GM21390 (cell line): ENCODE measurements around the gene MEF2D.
A peak's percentile ranks its signal among the peaks of the same experiment; 100 is the strongest.

Source experiments
- ATAC-seq: cut with Tn5 transposase; IDR thresholded peaks from one replicate; pipeline ENCODE4 v1.9.1; 2021; ENCODE audit not compliant: unreplicated experiment

Gene MEF2D

DNA sequence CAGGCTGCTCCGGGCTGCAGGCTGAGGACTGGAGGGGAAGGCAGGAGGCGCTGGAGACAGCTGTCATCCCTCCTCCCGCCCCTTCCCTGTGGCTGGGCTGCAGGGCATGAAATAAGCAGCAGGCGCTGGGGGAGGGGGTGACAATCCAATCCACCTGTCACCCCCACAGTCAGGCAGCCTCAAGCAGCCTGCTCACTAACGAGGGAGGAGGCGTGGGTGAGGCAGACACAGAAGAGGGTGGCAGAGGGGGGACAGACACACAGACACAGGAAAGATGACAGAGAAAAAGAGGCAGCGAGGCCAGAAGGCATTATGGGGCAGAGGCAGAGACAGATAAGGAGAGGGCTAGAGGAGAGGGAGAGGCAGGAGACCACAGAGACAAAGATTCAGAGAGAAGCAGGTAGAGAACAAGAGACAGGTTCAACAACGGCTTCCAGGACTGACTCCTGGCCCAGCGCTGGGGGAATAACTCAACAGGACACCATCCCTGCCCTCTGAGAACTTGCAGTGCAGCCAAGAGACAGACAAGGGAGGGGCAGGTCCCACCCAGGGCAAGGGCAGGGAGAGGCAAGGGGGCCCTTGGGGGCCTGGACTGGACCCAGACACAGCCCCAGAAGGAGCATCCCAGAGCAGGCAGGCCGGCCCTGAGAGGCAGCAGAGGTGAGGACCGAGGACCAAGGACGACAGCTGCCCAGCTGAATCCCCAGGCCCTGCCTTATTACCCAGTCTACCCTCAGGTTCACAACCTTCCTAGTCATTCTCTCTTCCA lies 11.2 kb downstream of the MEF2D start:
- peak; percentile 22 for ATAC-seq

DNA sequence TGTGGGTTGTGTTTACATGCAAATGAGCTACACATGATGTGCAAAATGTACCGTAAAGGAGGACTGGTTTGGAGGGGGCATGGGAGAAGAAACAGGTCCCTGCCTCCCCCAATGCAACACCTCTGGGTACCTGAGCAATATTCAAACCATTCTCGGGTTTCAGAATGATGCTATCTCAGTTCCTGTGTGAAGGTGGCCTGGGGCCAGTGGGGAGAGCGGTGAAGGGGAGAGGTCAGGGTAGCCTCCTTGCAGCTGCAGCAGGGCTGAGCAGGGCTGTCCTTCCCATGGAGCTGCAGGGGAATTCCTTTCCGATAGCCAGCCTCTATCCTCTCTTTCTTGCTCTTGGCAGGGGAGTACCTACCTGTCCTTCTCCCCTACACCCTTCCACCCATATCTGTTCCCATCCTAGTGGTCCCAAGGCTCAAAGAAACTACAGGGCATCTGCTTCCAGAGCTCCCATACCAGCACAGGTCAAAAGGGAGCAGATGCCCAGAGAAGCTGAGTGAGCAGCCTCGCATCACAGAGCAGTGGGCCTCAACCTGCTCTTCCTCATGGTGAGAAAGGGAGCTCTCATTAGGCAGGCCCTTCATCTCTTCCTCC lies 11.9 kb downstream of the MEF2D start:
- peak; percentile 63 for ATAC-seq

DNA sequence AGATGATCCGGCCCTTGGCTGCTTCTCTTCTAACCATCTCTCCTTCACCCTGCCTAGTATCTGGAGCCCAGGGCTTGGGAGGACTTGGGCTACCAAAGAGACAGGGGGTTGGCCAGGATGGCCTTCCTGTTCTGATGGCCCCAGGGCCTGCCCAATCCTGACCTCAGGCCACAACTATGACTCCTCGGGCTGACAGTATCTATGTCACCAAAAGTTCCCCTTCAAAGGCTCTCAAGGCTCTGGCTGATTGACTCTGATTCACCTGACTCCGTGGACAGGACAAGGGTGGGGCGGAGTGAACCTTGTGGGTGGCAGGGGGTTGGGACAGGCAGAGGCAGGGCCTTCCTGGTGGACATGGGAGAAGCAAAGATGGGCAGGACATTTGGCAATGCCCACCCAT lies 12.7 kb downstream of the MEF2D start:
- ATAC-seq = no peak

DNA sequence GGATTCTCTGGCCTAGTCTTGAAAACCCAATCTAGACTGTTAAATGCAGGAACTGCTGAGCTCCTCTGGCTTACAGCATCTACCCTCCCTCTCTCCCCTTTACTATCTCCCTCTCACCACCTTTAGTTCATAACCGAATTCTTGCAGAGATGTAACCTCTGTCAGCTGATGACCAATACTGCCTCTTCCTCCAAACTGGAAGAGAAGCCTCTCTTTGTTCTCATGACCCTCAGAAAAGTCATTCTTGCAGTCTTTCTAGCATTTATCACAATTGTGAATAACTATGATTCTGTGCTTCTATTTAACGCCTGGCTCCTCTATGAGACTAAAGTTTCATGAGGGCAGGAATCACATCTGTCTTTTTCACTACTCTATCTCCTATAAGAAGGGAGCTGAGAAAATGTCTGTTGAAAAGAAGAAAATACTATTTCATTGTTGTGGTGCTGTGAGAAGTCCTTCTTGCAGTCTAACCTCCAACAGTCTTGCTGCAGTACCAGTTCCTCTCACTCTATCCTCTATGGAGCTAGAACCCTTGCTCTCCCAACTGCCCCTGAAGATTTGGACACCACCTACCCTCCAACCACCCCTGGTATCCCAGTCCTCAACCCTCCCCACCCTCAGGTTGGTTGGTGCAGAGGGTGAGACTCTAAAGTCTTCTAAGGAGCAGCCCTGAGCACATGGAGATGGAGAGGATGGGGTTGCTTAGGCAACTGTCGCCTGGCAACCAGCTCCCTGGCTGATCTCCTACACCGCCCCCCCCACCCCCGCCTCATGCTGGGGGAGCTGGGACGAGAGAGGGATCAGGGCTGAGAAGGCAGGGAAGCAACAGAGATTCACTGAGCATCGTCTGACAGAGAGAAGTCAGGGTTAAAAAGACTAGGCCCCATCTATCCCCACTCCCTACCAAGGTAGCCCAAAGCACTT lies 13.9 kb downstream of the MEF2D start:
- ATAC-seq = no peak

DNA sequence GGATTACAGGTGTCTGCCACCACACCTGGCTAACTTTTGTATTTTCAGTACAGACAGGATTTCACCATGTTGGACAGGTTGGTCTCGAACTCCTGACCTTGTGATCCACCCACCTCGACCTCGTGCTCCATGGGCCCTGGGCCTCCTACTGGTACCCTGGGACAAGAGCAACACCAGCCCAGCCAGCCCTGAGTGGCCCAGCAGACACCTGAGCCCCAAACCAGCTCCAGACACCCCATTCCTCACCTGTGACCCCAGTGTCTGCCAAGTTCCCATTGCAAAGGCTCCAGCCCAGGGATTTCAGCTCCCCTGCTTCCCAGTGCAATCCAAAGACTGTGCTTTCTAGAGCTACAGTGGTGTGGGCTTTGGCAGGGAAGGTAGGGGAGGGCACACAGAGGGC lies 14.6 kb downstream of the MEF2D start:
- ATAC-seq = no peak

DNA sequence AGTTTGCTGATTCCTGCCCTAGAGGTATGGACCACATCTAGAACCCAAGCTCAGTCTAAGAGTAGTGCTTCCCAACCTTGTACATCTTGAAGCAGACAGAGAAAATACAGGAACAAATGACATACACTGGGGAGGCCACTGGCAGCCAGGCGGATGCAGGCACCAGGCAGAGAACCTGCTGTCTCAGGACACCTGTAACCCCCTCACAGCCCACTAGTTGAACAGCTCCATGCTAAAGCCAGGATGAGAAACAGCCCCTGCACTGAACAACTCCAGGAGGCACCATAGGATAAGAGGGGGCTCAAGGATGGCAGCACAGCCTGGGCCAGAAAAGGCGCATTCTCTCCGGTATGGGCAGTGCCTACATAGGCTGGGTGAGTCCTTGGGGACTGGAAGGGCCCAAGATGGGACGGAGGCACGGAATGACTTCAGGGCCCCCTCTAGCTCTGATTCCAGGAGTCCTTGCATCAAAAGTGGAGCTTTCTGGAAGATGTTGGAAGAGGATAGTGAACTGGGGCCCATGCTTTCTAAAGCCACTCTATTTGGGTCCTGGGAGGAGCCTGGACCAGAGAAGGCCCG lies 16.0 kb downstream of the MEF2D start:
- no peak for ATAC-seq

DNA sequence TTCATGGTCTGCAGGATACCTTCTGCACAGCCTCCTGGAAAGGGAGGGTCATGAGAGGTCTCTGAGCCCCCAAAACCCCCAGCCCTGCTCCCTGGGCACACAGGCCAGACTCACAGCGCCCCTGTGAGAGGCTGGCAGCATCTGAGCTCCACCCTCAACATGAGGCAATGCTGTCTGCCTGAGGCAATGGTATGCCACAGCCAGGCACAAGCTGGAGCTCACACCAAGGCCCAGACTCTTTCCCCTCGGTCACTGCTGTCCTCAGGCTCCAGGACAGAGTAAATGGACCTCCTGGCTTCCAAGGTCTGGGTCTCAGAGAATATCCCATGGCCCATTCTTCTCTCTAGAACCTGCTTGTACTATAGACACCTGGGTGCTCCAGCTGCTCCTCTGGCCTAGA lies 17.2 kb downstream of the MEF2D start:
- ATAC-seq = no peak

DNA sequence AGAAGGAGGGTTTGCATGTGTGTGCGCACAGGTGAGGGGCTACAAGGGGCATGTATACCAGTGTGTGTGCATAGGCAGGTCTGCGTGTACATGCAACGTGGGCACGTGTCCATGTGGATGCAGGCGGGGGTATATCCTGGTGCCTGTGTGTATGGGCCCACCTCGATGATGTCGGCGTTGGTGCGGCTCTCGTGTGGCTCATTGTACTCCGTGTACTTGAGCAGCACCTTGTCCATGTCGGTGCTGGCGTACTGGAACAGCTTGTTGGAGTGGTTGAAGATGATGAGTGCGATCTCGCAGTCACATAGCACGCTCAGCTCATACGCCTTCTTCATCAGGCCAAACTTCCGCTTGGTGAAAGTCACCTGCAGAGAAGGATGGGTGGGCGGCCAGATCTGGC lies 18.3 kb downstream of the MEF2D start:
- ATAC-seq = no peak

DNA sequence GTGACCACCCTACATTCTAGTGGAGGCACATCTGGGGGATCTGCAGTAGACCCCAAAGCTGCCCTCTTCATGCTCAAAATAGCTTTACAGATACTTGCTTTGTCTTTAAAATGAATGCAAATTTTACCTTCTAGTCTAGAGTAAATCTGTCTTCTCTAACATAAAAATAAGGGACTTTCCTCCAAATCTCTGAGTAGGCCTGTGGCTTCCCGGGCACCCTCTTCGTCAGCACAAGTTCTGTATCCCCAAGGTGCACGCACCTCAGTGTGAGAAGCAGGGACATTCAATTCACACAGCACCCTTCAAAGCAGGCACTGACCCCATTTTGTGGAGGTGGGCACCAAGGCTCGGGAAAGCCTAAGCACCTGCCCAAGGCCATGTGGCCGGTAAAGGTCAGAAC lies 19.0 kb downstream of the MEF2D start:
- no peak for ATAC-seq

DNA sequence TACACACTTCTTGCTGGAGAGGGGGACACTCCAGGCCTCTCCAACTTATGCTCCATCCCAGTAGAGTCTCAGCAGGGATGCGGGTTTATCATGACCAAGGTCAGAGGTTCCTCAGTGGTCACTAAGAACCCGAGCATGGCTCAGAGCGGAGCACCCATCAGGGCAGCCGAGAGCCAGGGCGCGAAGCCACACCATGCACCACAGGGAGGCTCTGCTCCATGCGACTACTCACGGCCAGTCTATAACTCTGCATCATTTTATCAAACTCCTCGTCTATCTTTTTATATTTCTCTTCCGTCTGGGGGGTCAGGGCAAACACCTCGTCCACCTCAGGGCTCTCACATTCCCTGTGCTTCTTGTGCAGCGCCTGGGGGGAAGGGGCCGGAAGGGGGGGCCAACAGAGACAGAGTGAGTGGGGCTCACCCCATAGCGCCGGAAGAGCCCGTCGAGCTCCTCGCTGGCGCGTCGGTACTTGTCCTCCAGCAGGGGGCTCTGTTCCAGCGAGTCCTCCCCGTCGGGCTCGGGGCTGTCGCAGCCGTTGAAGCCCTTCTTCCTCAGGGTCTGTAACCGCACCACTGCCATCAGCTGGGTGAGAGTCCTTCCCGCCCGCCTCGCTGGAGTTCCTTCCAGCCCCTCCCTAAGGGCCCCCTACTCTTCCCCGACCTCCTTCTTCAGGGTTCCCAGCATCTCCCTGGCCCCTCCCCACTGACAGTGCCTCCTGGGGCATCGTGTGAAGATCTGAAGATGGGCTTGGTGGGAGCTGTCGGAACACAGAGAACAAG lies 20.0 kb downstream of the MEF2D start:
- no peak for ATAC-seq

DNA sequence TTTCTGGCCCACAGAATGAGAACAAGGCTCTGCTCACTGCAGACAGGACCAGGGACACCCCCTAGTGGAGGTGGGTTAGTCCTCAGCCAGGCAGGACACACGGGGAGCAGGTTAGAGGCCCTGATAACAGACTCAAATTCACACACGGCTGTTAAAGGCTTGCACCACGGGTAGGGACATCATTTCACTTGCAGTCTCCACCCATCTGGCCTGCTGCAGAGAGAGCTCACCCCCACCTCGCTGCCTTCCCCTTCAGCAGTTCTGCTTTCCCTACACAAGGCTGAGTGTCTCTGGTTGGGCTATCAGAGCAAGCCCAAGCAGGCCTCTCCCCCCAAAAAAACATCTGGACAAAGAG lies 20.6 kb downstream of the MEF2D start:
- no peak for ATAC-seq

DNA sequence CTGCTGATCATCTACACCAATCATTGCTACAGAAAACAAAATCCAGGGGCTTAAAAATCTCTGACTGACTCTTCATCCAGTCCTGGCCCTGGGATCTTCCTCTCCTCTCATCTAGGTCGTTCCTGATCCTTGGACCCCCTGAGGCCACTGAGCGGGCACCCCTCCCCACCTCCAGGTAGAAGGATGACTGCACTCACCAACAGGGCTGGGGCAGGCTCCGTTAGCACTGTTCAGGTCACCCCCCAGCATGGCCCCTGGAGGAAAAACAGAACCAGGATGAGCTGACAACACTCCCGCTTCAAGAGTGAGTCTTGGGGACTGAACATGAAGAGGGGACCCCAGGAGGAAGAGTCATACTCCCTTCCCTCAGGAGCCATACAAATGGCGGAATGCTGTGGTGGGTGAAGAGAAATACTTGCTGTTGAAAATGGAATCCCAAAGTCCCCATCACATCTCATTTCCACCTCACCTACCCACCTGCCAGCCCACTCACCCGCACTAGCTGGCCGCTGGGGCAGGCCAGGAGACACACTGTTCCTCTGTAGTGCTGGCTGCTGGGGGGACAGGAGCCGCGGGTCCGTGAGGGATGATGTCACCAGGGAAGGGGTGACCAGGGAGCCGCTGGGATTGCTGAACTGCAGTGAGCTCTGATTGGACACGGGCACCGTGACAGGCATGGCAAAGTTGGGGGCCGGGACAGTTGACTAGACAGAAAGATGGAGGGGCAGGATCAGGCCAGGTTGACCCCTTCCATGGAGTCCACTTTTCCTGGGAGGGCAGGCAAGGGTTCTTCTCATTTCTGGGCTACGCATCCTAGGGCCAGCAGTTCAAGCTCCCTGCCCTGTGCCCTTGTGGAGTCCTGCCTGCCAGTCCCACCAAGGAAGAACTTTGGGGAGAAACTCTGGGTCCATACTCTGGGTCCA lies 21.2 kb downstream of the MEF2D start:
- ATAC-seq = no peak

DNA sequence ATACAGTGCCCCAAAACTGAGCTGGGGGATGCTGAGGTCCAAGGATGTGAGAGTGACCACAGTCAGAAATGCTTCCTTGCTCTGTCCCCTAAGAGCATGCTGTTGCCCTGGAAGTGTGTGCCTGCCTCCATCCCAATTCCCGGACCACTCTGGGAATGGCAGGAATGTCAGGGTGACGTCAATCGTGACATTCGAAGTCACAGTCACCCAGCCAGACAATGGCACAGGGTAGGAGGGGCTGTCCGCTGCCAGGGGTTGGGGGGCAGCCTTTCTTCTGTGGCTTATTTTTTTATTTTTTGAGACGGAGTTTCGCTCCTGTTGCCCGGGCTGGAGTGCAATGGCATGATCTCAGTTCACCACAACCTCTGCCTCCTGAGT lies 22.3 kb downstream of the MEF2D start:
- ATAC-seq = no peak

DNA sequence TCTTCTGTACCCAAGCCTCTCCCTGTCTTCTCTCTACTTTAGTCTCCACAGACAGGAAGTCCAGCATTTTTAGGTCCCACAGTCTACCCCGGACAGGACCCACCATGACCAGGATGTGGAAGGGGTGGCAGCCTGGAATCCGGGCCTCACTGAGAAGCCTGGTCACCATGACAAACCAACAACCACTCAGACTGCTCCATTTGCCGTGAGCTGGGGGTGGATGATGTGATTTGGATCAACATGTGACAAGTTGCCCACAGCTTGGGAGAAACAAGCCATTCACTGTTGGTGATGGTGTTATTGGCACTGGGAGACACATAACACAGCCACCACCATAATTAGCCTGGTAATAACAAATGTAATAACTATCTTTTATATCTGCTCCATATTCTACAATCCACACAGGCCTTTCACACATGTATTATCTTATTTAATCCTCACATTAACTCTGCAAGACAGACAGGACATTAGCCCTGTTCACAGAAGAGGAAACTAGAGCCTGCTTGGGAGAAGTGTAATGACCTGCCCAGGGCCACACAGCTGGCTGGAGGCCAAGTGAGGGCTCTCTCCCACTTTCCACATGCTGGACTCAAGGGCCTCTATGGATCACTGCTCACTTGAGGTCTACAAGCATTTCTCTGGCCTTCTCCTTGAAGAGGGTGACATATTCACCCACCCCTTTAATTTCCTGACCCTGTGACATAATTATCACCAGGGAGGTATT lies 22.9 kb downstream of the MEF2D start:
- no peak for ATAC-seq

DNA sequence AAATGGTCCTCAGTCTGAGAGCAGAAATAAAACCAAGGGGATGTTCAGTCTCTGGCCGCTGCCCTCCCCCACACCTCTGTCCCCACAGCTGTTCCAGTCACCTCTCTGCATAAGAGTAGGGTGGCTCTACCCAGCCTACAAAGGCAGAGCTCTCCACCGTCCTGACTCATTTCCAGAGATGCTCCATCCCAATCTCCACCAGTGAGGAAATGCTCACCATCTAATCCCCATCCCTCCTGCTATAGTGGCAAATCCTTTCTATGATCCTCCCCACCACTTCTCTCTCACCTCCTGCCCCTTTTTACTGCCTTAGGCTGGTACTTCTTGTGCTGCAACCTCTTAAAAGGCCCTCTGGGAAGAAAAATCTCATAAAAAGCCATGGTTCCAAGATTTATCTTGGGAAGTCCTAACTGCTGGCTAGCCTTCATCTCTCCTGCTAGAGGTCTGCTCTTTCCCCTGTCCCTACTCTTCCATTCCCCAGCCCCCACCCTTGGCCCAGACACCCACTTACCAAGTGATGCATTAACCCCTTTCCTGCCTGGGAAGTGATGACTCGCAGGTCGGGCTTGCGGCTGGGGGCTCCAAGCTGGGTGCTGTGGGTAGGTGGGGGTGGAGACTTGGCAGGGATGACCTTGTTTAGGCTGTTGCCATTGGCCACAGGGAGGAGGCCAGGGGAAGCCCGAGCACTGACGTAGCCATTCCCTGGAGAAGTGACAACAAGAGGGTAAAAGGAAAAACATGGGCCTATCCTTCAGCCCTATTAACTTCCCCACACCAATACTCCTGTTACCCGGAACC lies 23.9 kb downstream of the MEF2D start:
- ATAC-seq = no peak

DNA sequence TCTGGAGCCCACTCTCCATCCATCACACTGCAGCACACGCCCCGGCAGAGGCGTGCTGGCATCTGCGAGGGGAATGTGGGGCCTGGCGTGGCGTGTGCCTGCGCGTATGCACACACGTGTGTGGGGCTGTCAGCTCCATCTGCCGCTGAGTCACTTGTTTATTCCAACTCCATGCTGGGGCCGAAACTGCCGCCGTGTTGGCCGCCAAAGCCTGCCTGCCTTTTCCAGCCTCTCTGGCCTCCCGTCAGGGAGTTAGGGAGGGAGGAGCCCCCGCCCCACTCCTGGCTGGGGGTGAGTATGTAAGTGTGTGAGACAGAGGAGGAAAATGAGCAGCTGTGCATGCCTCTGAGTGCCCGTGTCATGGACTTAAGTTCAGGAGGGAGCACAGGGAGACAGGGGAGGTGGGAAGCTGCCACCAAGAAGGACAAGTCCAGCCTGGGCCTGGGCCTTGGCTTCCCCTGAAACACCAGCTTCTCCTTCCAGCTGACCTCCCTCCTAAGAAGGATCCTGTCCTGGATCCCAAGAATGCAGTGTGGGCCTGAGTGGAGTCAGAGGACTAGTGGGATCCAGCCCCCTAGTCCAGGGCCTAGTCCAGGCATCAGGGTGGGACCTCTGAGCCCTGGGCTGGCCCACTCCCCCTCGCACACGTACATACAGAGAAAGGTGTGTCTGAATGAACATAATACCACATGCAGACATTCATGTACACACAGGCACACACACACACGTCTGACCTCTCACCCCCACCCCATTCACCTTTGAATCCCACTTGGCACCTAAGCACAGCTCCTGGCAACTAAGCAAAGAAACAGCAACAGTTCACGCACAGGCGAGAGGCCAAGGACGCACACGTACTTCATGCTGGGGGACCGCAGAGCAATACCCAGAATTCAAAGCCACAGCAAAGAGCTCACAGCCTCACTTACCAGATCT lies 24.7 kb downstream of the MEF2D start:
- no peak for ATAC-seq

DNA sequence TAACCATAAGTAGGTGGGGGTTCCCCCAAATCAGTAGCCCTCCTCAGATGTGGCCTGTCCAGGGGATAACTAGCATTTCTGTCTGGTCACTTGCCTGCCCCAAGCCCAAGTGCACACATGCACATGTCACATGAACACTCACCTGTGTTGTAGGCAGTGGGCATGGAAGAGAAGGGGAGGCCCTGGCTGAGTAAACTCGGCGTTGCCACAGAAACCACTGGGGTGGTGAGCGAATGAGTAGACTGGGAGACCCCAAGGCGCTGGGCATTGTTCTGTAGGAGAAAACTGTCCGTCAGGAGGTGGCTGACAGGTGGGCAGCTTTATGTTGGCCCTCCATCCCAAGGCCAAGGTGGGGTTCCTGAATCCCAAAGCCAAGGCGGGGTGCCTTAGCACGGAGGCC lies 25.6 kb downstream of the MEF2D start:
- ATAC-seq = no peak
